GM23338 (cell line): Measurements from ENCODE around the gene KLF2. TPM values are rescaled to one million over a fixed set of nuclear protein-coding genes. Genes with fewer than 3 reads are reported as not detected.

Experiments used
- ATAC-seq: fragments of 200-7000 bp; cut with Tn5 transposase; 3 replicates; pipeline ENCODE4 v1.9.1; 2020
- DNase-seq: peaks from one replicate; pipeline ENCODE4 v3.0.0-alpha.2; 2015; ENCODE audit warnings: low spot score
- H2AFZ ChIP-seq: fragments of 200-600 bp; sonication (generic); 2 replicates; pipeline ENCODE4 v1.8.0; 2016; ENCODE audit warnings: antibody characterized with exemption, mild to moderate bottlenecking, moderate library complexity
- H3F3A ChIP-seq: fragments of 200-600 bp; sonication (generic); replicated peaks from 2 replicates; pipeline ENCODE4 v1.8.0; 2017; ENCODE audit warnings: antibody characterized with exemption, mixed run types, low read depth
- H3K27ac ChIP-seq: fragments of 200-600 bp; sonication (generic); 2 replicates; pipeline ENCODE4 v1.6.1; 2016; ENCODE audit warnings: low read depth
- H3K27me3 ChIP-seq: fragments of 200-600 bp; sonication (generic); 2 replicates; pipeline ENCODE4 v1.8.0; 2016; ENCODE audit warnings: mild to moderate bottlenecking, mixed run types, moderate library complexity; ENCODE audit not compliant: insufficient read depth
- H3K36me3 ChIP-seq: fragments of 200-600 bp; sonication (generic); 2 replicates; pipeline ENCODE4 v1.8.0; 2016; ENCODE audit warnings: mild to moderate bottlenecking; ENCODE audit not compliant: insufficient read depth
- H3K4me1 ChIP-seq: fragments of 200-600 bp; sonication (generic); 2 replicates; pipeline ENCODE4 v1.8.0; 2016; ENCODE audit warnings: mild to moderate bottlenecking, moderate library complexity; ENCODE audit not compliant: insufficient read depth
- H3K4me2 ChIP-seq: fragments of 200-600 bp; sonication (generic); 2 replicates; pipeline ENCODE4 v1.7.1; 2017; ENCODE audit warnings: mixed run types
- H3K4me3 ChIP-seq: fragments of 200-600 bp; sonication (generic); 2 replicates; pipeline ENCODE4 v1.6.1; 2016; ENCODE audit warnings: mixed run types
- H3K79me2 ChIP-seq: fragments of 200-600 bp; sonication (generic); replicated peaks from 2 replicates; pipeline ENCODE4 v1.8.0; 2017; ENCODE audit warnings: mild to moderate bottlenecking; ENCODE audit not compliant: insufficient read depth
- H3K9me2 ChIP-seq: fragments of 200-600 bp; sonication (generic); 2 replicates; pipeline ENCODE4 v1.8.0; 2017; ENCODE audit not compliant: insufficient read depth
- H4K20me1 ChIP-seq: fragments of 200-600 bp; sonication (generic); replicated peaks from 2 replicates; pipeline ENCODE4 v1.8.0; 2017; ENCODE audit warnings: mild to moderate bottlenecking; ENCODE audit not compliant: insufficient read depth
- H3K27ac Mint-ChIP-seq: 2 replicates; pipeline ENCODE4 v1.8.0; 2020; ENCODE audit warnings: inconsistent platforms, mild to moderate bottlenecking, moderate library complexity, mixed read lengths
- H3K27me3 Mint-ChIP-seq: 3 replicates; pipeline ENCODE4 v1.8.0; 2022; ENCODE audit warnings: low read depth, mild to moderate bottlenecking, moderate library complexity, mixed read lengths, inconsistent platforms; ENCODE audit not compliant: insufficient read depth, poor library complexity
- H3K36me3 Mint-ChIP-seq: 3 replicates; pipeline ENCODE4 v1.8.0; 2021; ENCODE audit warnings: low read depth, mild to moderate bottlenecking, inconsistent platforms, moderate library complexity, mixed read lengths
- H3K4me1 Mint-ChIP-seq: 3 replicates; pipeline ENCODE4 v1.8.0; 2020; ENCODE audit warnings: mild to moderate bottlenecking, inconsistent platforms, mixed read lengths
- H3K4me3 Mint-ChIP-seq: 3 replicates; pipeline ENCODE4 v1.8.0; 2021; ENCODE audit warnings: moderate library complexity, mild to moderate bottlenecking, inconsistent platforms, mixed read lengths
- H3K9me3 Mint-ChIP-seq: 3 replicates; pipeline ENCODE4 v1.8.0; 2020; ENCODE audit warnings: moderate library complexity, mild to moderate bottlenecking, inconsistent platforms, mixed read lengths
- CTCF ChIP-seq, 2 experiments: fragments of 200-600 bp in 1 of 2; sonication (generic) in 1 of 2; conservative IDR thresholded peaks; 2 replicates each; pipeline versions ENCODE4 v1.5.1 to v1.6.1; 2016 to 2017; ENCODE audit warnings: antibody characterized with exemption in 2 of 2, low read depth in 2 of 2, mild to moderate bottlenecking in 2 of 2, moderate library complexity in 1 of 2
- ETS1 ChIP-seq: IDR thresholded peaks from 2 replicates; pipeline ENCODE4 v1.6.1; 2016; ENCODE audit warnings: antibody characterized with exemption
- EZH2 ChIP-seq: fragments of 200-600 bp; sonication (generic); IDR thresholded peaks from one replicate; pipeline ENCODE4 v1.8.0; 2017; ENCODE audit warnings: antibody characterized with exemption, mild to moderate bottlenecking, low read depth; ENCODE audit not compliant: unreplicated experiment
- JUNB ChIP-seq: IDR thresholded peaks from one replicate; pipeline ENCODE4 v1.6.1; 2016; ENCODE audit warnings: antibody characterized with exemption; ENCODE audit not compliant: unreplicated experiment
- NANOG ChIP-seq: IDR thresholded peaks from 2 replicates; pipeline ENCODE4 v1.6.1; 2016; ENCODE audit warnings: antibody characterized with exemption, borderline replicate concordance
- POLR2AphosphoS5 ChIP-seq: IDR thresholded peaks from 2 replicates; pipeline ENCODE4 v1.6.1; 2016; ENCODE audit warnings: antibody characterized with exemption, low read depth
- REST ChIP-seq: IDR thresholded peaks from one replicate; pipeline ENCODE4 v1.6.1; 2018; ENCODE audit warnings: antibody characterized with exemption; ENCODE audit not compliant: unreplicated experiment
- ZNF114 ChIP-seq: fragments of 250-450 bp; sonication (Bioruptor Pico); IDR thresholded peaks from 2 replicates; pipeline ENCODE4 v1.5.0; 2020; ENCODE audit warnings: mild to moderate bottlenecking, moderate library complexity
- ZNF331 ChIP-seq: fragments of 250-450 bp; sonication (Bioruptor Pico); IDR thresholded peaks from 2 replicates; pipeline ENCODE4 v1.5.0; 2020; ENCODE audit warnings: low read depth, mild to moderate bottlenecking, moderate library complexity
- ZNF462 ChIP-seq: fragments of 250-450 bp; sonication (Bioruptor Pico); IDR thresholded peaks from 2 replicates; pipeline ENCODE4 v1.5.0; 2020; ENCODE audit warnings: mild to moderate bottlenecking, moderate library complexity
- polyA plus RNA-seq: library from polyadenylated mRNA; unstranded; fragments of >200 nt; fragmentation: Nextera tagmentation; extraction: Ambion mirVana; gene quantifications from 2 replicates; pipeline ENCODE4 v1.2.1, GENCODE V29; 2016
- total RNA-seq: library from RNA; depleted of rRNA; stranded (reverse); fragments of >200 nt; shearing (Covaris generic); gene quantifications from 2 replicates; pipeline ENCODE4 v1.2.3, GENCODE V29; 2014

The KLF2 gene
- total and polyA plus RNA-seq, 2 experiments from 2014 or later, result 0.90 TPM; not detected in 1

DNA sequence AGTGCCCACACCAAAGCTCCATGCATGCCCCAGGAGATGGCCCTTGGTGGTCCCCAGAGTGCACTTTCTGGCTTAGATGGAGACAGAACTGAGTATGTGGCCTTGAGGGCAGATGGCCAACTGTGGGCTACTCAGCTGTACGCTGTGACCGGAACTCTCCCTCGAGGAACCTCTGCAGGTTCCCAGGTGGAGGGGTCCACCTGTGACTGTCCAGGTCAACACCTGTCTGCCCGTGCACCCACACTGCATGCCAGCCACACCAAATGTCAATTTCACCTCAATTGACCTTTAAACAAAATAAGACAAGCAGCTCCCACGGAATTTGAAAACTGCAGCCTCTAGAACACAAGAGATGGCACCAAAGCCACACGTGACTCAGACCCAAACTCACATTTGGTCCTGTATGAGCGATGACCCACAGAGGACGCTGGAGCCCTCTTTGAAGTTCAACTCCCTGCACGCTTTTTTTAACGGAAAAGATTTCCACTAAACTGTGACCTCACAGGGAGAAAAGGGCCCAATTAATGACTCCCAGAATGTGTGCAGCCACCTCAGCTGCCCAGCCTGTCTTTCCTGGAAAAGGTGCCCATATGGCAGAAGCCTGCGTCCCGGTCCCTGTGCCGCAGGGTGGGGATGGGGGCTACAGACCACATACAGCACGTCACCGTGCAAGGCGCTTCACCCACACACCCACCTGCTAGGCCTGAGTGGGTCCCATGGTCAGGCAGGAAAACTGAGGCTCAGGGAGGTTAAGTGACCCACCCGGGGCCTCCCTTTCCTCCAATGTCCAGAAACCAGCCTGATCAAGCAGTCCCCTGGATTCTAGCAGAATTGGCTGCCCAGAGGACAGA, 47.7 kb downstream of the KLF2 start:
- Histone ChIP-seq H4K20me1 (0 out of 2 replicates have a peak, but pooled peaks cover 3% of the 10 kb centered on the region), H3K79me2 (no peaks in the 10 kb centered on the region), H3K27ac (no peak overlapping the region), H3K4me3 (no peak overlapping the region), H3K36me3 (no peaks in the 10 kb centered on the region), H3K4me2 (no peak overlapping the region), H3K27me3 (no peaks in the 10 kb centered on the region), H2AFZ (no peak overlapping the region), H3F3A (0 out of 2 replicates have a peak, but pooled peaks cover 3% of the 10 kb centered on the region), H3K4me1 (no peaks in the 10 kb centered on the region), H3K9me2 (no peaks in the 10 kb centered on the region)
- peaks cover 15% of the 10 kb centered on the region for H3K4me1 Mint-ChIP-seq
- H3K9me3 Mint-ChIP-seq, result no peaks in the 10 kb centered on the region
- TF ChIP-seq JUNB (no peak), EZH2 (no peak), POLR2AphosphoS5 (no peak), REST (no peak), NANOG (no peak), CTCF (conservative IDR thresholded peaks at IDR 0.05; ENCODE audit: low read depth in 2 of 2) (no peak), ZNF114 (CRISPR knock-in tag) (no peak), ZNF462 (CRISPR knock-in tag) (no peak), ETS1 (no peak), ZNF331 (no peak)
- peaks cover 30% of the 10 kb centered on the region for H3K36me3 Mint-ChIP-seq
- no peak overlapping the region for H3K27ac Mint-ChIP-seq
- DNase-seq (no peak), ATAC-seq (no peak)
- no peak overlapping the region for H3K4me3 Mint-ChIP-seq
- peaks cover 11% of the 10 kb centered on the region for H3K27me3 Mint-ChIP-seq
